GM12872 (cell line): ENCODE measurements around the gene CLIC5.

ENCODE experiments used
- CTCF ChIP-seq: IDR thresholded peaks from 3 replicates; pipeline ENCODE4 v1.5.1; 2011; ENCODE audit warnings: low read depth, mild to moderate bottlenecking, low read length, moderate library complexity; ENCODE audit not compliant: insufficient read depth

The CLIC5 gene

GRCh38 chr6:45882671-45883070 is 133.0 kb downstream of the CLIC5 start:
- no peak for TF ChIP-seq CTCF

DNA sequence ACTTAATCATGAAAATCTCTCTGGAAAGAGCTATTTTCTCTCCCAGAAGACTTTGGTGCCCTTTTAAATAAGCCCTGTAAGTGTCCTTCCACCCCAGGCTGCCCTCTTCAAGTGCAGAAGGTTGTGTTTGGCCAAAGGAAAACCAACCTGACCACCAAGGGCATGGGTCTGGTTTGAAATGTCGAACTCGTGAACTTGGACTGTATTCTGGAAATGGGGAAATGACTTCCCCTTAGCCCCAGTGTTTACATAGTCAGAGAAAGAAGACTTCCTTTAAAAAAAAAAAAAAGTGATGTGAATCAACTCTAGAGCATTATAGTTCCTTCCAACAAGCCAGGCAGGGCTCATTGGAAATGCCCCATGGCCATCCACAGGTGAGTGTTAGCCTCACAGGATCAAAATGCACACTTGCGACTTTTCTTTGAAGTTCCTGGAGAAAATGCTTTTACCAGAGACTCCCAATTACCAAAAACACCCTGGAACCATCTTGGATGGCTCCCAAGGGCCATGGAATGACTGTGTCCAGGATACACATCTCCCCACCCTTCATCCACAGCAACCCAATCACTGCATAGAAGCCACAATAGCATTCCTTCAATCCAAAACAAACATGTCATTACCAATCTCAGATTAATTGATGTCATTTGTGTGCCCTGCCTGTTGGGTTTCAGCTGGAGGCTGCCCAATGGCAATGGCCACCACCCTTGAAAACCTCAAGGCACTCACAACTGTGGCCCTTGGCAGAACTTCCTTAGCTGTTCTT is 133.8 kb downstream of the CLIC5 start:
- TF ChIP-seq CTCF, result no peak

DNA sequence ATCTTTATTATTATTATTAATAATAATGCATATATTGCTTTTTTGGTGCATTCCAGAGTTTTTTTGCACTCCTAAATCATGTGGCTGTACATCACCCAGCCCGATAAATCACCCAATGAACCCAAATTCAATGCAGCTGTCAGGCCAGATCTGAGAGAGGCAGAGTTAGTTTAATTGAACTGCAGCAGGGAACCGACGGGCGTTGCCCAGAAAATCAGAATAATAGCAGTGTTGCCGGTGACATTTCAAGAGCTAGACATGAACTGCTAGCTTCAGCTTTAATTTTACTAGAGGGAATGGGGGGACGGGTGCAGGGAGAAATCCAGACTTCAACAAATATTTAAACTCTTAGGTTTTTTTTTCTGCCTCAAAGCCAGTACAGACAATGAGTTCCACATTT is 135.0 kb downstream of the CLIC5 start:
- no peak for TF ChIP-seq CTCF

DNA sequence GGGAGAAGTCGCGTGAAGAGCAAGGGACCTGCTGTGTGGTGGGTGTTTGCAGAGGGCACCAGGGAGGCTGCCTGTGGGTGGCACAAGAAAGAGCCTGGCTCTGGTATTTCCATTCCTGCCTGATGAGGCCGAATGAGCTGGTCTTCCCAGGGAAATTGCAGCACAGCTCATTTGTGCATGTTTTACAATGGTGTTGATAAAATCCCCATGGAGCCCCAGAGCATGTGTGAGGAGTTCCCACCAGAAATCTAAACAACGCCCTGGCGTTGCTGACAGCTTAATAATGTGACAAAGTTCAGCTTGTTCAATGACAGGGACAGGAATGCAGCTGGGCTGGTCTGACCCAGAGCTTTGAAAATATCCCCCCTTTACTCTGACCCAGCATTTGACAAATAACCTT is 135.5 kb downstream of the CLIC5 start:
- TF ChIP-seq CTCF, result no peak

DNA sequence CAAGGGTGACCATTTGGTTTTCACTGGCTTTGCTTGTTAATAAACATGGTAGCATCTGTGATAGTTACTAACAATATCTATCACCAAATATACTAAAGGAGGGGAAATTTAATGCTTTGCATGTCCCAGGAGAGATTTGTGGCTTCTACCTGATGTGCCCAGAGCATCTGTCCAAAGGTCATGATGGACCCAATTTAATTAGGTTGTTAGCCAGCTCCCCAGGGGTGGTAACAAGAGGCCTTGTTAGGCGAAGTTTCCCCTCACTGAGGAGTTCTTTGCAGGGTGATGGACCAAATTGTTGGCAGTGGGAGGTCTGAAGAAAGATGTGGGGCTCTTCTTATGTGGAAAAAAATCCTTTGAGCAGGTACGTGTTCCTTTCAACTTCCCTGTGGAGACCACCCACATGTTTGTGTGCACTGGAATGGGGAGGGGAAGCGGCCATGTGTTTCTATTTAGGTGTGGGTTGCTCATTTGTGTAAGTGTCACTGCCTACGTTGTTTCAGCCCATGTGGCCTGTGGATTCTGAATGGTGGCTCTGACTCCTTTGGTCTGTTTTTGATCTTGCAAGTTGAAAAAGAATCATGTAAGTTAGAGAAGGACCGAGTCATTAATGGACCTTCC is 137.6 kb downstream of the CLIC5 start:
- TF ChIP-seq CTCF, result no peak

DNA sequence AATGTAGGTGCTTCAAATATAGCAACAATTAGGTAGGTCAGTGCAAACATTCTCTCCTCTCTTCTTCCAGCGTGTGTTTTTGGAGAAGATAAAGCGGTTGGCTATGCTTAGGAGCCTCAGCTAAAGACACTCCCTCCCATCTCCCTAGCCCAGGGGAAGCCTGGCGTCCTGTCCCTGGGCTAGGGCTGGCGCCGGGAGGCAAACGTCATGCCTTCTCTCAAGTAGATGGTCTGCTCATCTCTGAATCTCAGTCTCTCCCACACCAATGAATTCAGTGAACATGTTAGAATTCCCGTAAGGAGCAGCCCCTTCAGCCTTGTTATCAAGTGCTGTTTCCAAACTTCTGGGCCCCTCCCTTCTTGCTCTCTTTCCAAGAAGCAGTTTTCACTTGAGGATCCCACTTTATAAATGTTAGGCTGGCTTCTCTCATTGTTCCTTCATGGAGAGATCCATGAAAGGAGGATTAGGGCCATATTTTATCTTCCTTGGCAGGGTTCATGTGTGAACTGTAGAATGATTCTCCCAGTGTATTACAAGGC is 142.8 kb downstream of the CLIC5 start:
- TF ChIP-seq CTCF, result no peak

GRCh38 chr6:45870531-45870930 is 145.1 kb downstream of the CLIC5 start:
- no peak for TF ChIP-seq CTCF
